Keratinocyte (primary cell): ENCODE data around the gene RCAN3. TPM values are rescaled to one million over a fixed set of nuclear protein-coding genes. Genes with fewer than 3 reads are reported as not detected.
A peak's percentile ranks its signal among the peaks of the same experiment; 100 is the strongest.

ENCODE experiments used
- DNase-seq: peaks from one replicate; pipeline ENCODE4 v3.0.0-alpha.2; 2011; ENCODE audit warnings: low read depth, missing footprints, low spot score
- FAIRE-seq: peaks from 2 replicates; lab custom pipeline; 2011; peaks lifted over from hg19 to GRCh38; lab: Jason Lieb, UNC
- H2AFZ ChIP-seq: 2 replicates; pipeline ENCODE4 v1.6.0; 2012; ENCODE audit warnings: low read length, control low read depth, inconsistent platforms; ENCODE audit not compliant: control insufficient read depth
- H3K27ac ChIP-seq: 2 replicates; pipeline ENCODE4 v1.5.1; 2011; ENCODE audit warnings: low read length; ENCODE audit not compliant: control insufficient read depth, insufficient read depth
- H3K27me3 ChIP-seq: 3 replicates; pipeline ENCODE4 v1.6.0; 2011; ENCODE audit warnings: low read length; ENCODE audit not compliant: control insufficient read depth, insufficient read depth; ENCODE audit errors: extremely low read depth
- H3K36me3 ChIP-seq, 2 experiments: 2 replicates in 1 of 2; 3 replicates in 1 of 2; pipeline ENCODE4 v1.5.1; 2011; ENCODE audit warnings: low read length in 2 of 2, mild to moderate bottlenecking in 1 of 2; ENCODE audit not compliant: control insufficient read depth in 2 of 2, insufficient read depth in 2 of 2; ENCODE audit errors: extremely low read depth in 1 of 2
- H3K4me1 ChIP-seq: 3 replicates; pipeline ENCODE4 v1.5.1; 2011; ENCODE audit warnings: low read length; ENCODE audit not compliant: control insufficient read depth, insufficient read depth; ENCODE audit errors: extremely low read depth
- H3K4me2 ChIP-seq: 3 replicates; pipeline ENCODE4 v1.6.0; 2011; ENCODE audit warnings: low read depth, low read length; ENCODE audit not compliant: control insufficient read depth, insufficient read depth; ENCODE audit errors: extremely low read depth
- H3K4me3 ChIP-seq, 3 experiments: fragments of 200-600 bp in 1 of 3; sonication (generic) in 1 of 3; 2 replicates in 2 of 3; 3 replicates in 1 of 3; pipeline ENCODE4 v1.5.1; 2011 to 2016; ENCODE audit warnings: low read length in 3 of 3, mild to moderate bottlenecking in 3 of 3, control low read depth in 2 of 3, inconsistent platforms in 1 of 3, low read depth in 1 of 3, mixed read lengths in 1 of 3, mixed run types in 1 of 3, moderate library complexity in 1 of 3; ENCODE audit not compliant: control insufficient read depth in 2 of 3, insufficient read depth in 2 of 3; ENCODE audit errors: extremely low read depth in 1 of 3
- H3K79me2 ChIP-seq: 2 replicates; pipeline ENCODE4 v1.6.0; 2012; ENCODE audit warnings: low read length; ENCODE audit not compliant: control insufficient read depth, insufficient read depth
- H3K9ac ChIP-seq: 3 replicates; pipeline ENCODE4 v1.6.0; 2011; ENCODE audit warnings: low read length; ENCODE audit not compliant: control insufficient read depth, insufficient read depth; ENCODE audit errors: extremely low read depth
- H3K9me1 ChIP-seq: 3 replicates; pipeline ENCODE4 v1.6.0; 2011; ENCODE audit warnings: low read length; ENCODE audit not compliant: control insufficient read depth, insufficient read depth; ENCODE audit errors: extremely low read depth
- H3K9me3 ChIP-seq: 2 replicates; pipeline ENCODE4 v1.5.1; 2012; ENCODE audit warnings: low read depth, low read length; ENCODE audit not compliant: control insufficient read depth
- H4K20me1 ChIP-seq: 3 replicates; pipeline ENCODE4 v1.6.0; 2011; ENCODE audit warnings: low read length; ENCODE audit not compliant: control insufficient read depth, insufficient read depth; ENCODE audit errors: extremely low read depth
- EZH2 ChIP-seq: IDR thresholded peaks from one replicate; pipeline ENCODE4 v1.6.1; 2012; ENCODE audit warnings: inconsistent platforms, mild to moderate bottlenecking, low read length, moderate library complexity
- dilution Hi-C: fragments of 300-500 bp; cut with MboI; formaldehyde crosslinking; loops from one replicate; pipeline ENCODE4 v1.7.0; 2020; ENCODE audit warnings: low sequenced_read_pairs; ENCODE audit not compliant: extremely low pct_ligation_motif_present
- polyA plus RNA-seq, 5 experiments: library from polyadenylated mRNA; depleted of rRNA in 3 of 5; stranded (reverse) in 3 of 5; stranded (forward) in 1 of 5; unstranded in 1 of 5; fragments of >200 nt; gene quantifications; 1 replicate in 1 of 5; 2 replicates in 3 of 5; 3 replicates in 1 of 5; pipeline versions ENCODE4 v1.2.1 to v1.2.3, GENCODE V29; 2011 to 2012; ENCODE audit warnings: missing spikeins in 2 of 5, low read depth in 1 of 5, low replicate concordance in 1 of 5
- TF ChIP-seq, protein P1 (sequence below), 3 experiments: IDR thresholded peaks in 1 of 3; conservative IDR thresholded peaks in 1 of 3; optimal IDR thresholded peaks in 1 of 3; 2 replicates in 2 of 3; 3 replicates in 1 of 3; pipeline versions ENCODE3 to v1.5.1; 2011; ENCODE audit warnings: low read length in 3 of 3, mild to moderate bottlenecking in 3 of 3, moderate library complexity in 2 of 3, control low read depth in 1 of 3, inconsistent platforms in 1 of 3; ENCODE audit not compliant: insufficient read depth in 2 of 3; ENCODE audit errors: extremely low read depth in 1 of 3

Gene RCAN3
- polyA plus RNA-seq, 1 donor (not counting 4 experiments of a cell fraction or from before 2014, with no cell fraction given): 13.8 TPM

DNA sequence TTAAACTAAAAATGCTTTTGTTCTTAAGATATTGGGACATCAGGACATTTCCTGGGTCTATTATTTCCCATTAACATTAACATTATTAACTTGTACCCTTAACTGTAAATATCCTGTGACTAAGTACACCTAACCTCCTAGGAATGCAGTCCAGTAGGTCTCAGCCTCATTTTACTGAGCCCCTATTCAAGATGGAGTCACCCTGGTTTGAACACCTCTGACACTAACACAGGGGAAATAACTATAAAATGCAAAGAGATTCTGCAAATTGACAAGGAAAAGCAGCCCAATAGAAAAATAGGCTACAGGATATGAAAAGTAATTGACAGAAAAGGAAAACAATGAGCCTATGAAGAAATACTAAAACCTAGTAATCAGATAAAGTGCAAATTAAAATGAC is 41.6 kb downstream of the RCAN3 start:
- H3K9ac ChIP-seq: no peak overlapping the region
- no peaks in the 10 kb centered on the region for H3K9me1 ChIP-seq
- H3K27me3 ChIP-seq: no peaks in the 10 kb centered on the region
- H3K4me3 ChIP-seq: no peak overlapping the region
- FAIRE-seq (peak; percentile 20), DNase-seq (no peak)
- H3K4me2 ChIP-seq: peak overlapping the region; percentile 17
- no peaks in the 10 kb centered on the region for H3K36me3 ChIP-seq
- no peaks in the 10 kb centered on the region for H4K20me1 ChIP-seq
- peaks cover 32% of the 10 kb centered on the region for H3K4me1 ChIP-seq
- H2AFZ ChIP-seq: peak overlapping the region; percentile 14
- no peaks in the 10 kb centered on the region for H3K79me2 ChIP-seq
- TF ChIP-seq, protein P1, sequence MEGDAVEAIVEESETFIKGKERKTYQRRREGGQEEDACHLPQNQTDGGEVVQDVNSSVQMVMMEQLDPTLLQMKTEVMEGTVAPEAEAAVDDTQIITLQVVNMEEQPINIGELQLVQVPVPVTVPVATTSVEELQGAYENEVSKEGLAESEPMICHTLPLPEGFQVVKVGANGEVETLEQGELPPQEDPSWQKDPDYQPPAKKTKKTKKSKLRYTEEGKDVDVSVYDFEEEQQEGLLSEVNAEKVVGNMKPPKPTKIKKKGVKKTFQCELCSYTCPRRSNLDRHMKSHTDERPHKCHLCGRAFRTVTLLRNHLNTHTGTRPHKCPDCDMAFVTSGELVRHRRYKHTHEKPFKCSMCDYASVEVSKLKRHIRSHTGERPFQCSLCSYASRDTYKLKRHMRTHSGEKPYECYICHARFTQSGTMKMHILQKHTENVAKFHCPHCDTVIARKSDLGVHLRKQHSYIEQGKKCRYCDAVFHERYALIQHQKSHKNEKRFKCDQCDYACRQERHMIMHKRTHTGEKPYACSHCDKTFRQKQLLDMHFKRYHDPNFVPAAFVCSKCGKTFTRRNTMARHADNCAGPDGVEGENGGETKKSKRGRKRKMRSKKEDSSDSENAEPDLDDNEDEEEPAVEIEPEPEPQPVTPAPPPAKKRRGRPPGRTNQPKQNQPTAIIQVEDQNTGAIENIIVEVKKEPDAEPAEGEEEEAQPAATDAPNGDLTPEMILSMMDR (optimal IDR thresholded peaks at IDR 0.05 in 1 of 3, IDR thresholded peaks at IDR 0.05 in 1 of 3, conservative IDR thresholded peaks at IDR 0.05 in 1 of 3; ENCODE audit: extremely low read depth in 1 of 3, insufficient read depth in 2 of 3, low read length in 3 of 3): no peak
- TF ChIP-seq EZH2: no peak
- dilution Hi-C loops: no loop called here
- no peak overlapping the region for H3K27ac ChIP-seq
- H3K9me3 ChIP-seq: no peaks in the 10 kb centered on the region

DNA sequence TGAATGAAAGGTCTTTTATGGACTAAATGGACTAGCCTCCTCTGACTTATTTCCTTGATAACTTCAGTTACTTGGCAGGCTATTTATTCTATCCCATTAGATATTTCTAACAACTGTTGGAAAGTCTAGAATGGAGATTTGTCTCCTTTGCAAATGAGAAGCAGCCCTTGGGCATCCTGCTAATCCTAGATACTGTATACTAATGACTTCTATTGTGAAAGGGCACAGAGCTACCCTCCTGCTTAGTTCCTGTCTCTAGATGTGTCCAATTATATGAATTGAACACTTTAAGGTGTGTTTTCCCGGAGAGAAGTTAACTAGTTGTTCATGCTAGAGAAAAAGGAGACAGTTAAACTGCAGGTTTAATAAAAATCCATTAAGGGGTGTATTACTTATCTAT is 43.0 kb downstream of the RCAN3 start:
- dilution Hi-C loops: no loop called here

More for the DNA sequence above, 43.0 kb downstream of the RCAN3 start:
- H3K4me3 ChIP-seq: no peak overlapping the region
- H2AFZ ChIP-seq: peak overlapping the region; percentile 11
- DNase-seq (no peak), FAIRE-seq (no peak)
- H3K36me3 ChIP-seq: no peaks in the 10 kb centered on the region
- H3K27ac ChIP-seq: no peak overlapping the region
- H3K9me3 ChIP-seq: no peaks in the 10 kb centered on the region
- H3K27me3 ChIP-seq: no peaks in the 10 kb centered on the region
- no peak for TF ChIP-seq EZH2
- TF ChIP-seq, protein P1 (optimal IDR thresholded peaks at IDR 0.05 in 1 of 3, IDR thresholded peaks at IDR 0.05 in 1 of 3, conservative IDR thresholded peaks at IDR 0.05 in 1 of 3; ENCODE audit: extremely low read depth in 1 of 3, insufficient read depth in 2 of 3, low read length in 3 of 3): no peak
- no peaks in the 10 kb centered on the region for H3K9me1 ChIP-seq
- H3K9ac ChIP-seq: no peak overlapping the region
- H4K20me1 ChIP-seq: no peaks in the 10 kb centered on the region
- H3K4me2 ChIP-seq: no peak overlapping the region
- no peaks in the 10 kb centered on the region for H3K79me2 ChIP-seq
- H3K4me1 ChIP-seq: peaks cover 31% of the 10 kb centered on the region
